Measurements from ENCODE around the gene ORAI3. TPM values are rescaled to one million over a fixed set of nuclear protein-coding genes. Genes with fewer than 3 reads are reported as not detected.

The ORAI3 gene
- total RNA-seq (2022; extraction: Qiagen RNA extraction): 10.1 to 17.2 TPM (median 14.7 TPM) in 5 replicates

DNA sequence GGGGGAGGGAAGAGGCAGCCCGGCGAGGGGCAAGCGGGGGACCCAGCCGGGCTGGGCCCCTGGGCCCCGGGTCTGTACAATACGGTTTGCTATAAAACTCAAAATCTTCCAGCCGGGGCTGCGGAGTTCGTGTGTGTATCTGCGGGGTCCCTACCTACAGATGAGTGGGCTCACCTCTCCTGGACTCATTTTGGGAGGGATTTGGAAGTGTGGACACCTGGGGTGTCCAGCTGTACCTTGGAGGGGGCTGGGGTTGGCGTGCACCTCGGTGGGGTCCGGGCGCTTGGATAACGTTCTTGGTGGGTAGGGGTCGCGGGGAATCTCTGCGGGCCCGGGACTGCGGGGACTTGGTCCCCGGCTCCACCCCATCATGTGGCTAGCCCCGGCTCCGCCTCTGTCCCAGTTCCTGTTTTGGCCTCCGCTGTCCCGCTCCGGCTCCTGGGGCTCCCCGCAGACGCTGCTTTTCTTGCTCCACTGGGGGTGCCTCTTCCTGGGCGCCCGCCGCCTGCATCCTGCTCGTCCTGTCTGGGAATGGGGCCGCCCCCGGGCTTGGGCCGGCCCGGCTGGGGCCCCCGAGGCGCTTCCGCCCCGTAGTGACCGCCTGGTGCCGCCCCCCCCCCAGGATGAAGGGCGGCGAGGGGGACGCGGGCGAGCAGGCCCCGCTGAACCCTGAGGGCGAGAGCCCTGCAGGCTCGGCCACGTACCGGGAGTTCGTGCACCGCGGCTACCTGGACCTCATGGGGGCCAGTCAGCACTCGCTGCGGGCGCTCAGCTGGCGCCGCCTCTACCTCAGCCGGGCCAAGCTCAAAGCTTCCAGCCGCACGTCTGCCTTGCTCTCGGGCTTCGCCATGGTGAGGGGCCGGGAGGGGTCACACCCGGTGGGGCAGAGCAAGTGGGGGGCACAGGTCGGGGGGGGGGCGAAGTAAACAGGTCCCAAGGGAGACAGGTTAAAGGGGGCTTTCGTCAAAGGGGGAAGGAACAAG lies at the start of gene ORAI3:
Gene ORAI3, plus strand, starts transcription at position 402 of the 983 bp plus-strand sequence. Its CDS starts 222 bp downstream, at position 624.

GRCh38 chr16:30923554-30924075 lies 25.3 kb upstream of the ORAI3 start, which contains the start of gene FBXL19:
FBXL19 (plus strand) TSS chr16:30923572; CDS start chr16:30925755, 2,183 bp downstream.

GRCh38 chr16:30957456-30958174 lies 8.7 kb downstream of the ORAI3 start, which contains the start of gene SETD1A:
SETD1A (plus strand) TSS chr16:30957754; CDS start chr16:30958732, 978 bp downstream.

DNA sequence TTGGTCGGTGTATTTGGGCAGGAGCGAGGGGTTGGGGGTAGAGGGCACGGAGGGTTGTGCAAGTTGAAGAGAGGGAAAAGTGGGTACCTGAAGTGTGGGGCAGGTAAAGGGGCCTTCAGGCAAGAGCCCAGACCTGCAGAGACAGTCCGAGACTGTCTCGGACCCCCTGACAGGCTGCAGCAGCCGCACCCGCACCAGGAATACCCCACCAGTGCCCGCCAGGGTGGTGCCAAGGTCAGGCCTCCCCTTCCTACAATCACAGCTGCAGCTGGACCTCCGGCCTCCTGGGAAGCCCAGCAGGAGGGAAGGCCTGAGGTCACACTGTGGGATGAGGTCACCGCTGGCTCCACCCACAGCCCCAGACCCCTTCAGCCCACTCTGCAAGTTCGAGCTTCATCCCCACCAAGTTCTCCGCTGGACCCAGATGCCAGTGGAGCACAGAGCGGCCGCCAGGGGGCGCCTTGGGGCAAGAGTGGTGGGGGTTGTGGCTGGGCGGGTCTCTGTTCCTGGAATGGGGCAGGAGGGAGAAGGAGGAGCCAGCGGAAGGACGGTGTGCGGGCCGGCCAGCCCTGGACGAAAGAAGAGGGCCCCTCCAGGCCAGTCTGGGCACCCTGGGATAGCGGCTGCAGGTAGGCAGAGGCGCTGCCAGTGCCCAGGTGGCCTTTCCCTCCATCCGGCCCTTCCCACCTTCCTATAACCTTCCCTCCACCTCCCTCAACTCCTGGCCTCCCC lies 36.0 kb downstream of the ORAI3 start, which contains the start of gene HSD3B7:
Gene HSD3B7, plus strand, starts transcription at position 539 of the 732 bp plus-strand sequence. CDS start 452 bp downstream, outside the sequence.

Other genes with a start within 250 kb of the ORAI3 start
- gene SRCAP, start 249.9 kb upstream of the ORAI3 start, total RNA-seq (2022; extraction: Qiagen RNA extraction): 11.0 to 30.6 TPM (median 25.8 TPM) in 5 replicates
- 17.9 to 26.3 TPM (median 23.3 TPM) in 5 replicates for gene PHKG2, start 200.6 kb upstream of the ORAI3 start, total RNA-seq (2022; extraction: Qiagen RNA extraction)
- gene CFAP119, start 187.0 kb upstream of the ORAI3 start, total RNA-seq (2022; extraction: Qiagen RNA extraction): 4.4 to 9.9 TPM (median 9.0 TPM) in 5 replicates
- gene RNF40, start 186.7 kb upstream of the ORAI3 start, total RNA-seq (2022; extraction: Qiagen RNA extraction): 74.1 to 90.1 TPM (median 87.1 TPM) in 5 replicates
- 15.1 to 17.9 TPM (median 16.2 TPM) in 5 replicates for gene ZNF629, start 161.9 kb upstream of the ORAI3 start, total RNA-seq (2022; extraction: Qiagen RNA extraction)
- 24.4 to 39.0 TPM (median 37.0 TPM) in 5 replicates for gene BCL7C, start 55.0 kb upstream of the ORAI3 start, total RNA-seq (2022; extraction: Qiagen RNA extraction)
- gene CTF1, start 52.5 kb upstream of the ORAI3 start, total RNA-seq (2022; extraction: Qiagen RNA extraction): 0.09 to 0.18 TPM (median 0.13 TPM) in 5 replicates
- 13.9 to 22.2 TPM (median 20.1 TPM) in 5 replicates for gene FBXL19, start 25.5 kb upstream of the ORAI3 start, total RNA-seq (2022; extraction: Qiagen RNA extraction)
- gene SETD1A, start 8.7 kb downstream of the ORAI3 start, total RNA-seq (2022; extraction: Qiagen RNA extraction): 16.0 to 22.1 TPM (median 21.3 TPM) in 5 replicates
- gene HSD3B7, start 36.1 kb downstream of the ORAI3 start, total RNA-seq (2022; extraction: Qiagen RNA extraction): 13.0 to 16.0 TPM (median 15.0 TPM) in 5 replicates
- gene STX1B, start 61.6 kb downstream of the ORAI3 start, total RNA-seq (2022; extraction: Qiagen RNA extraction): 1.5 to 1.9 TPM (median 1.7 TPM) in 5 replicates
- gene STX4, start 84.5 kb downstream of the ORAI3 start, total RNA-seq (2022; extraction: Qiagen RNA extraction): 60.0 to 76.0 TPM (median 70.3 TPM) in 5 replicates
- 11.6 to 22.1 TPM (median 15.2 TPM) in 5 replicates for gene ZNF668, start 125.2 kb downstream of the ORAI3 start, total RNA-seq (2022; extraction: Qiagen RNA extraction)
- 7.5 to 12.1 TPM (median 10.1 TPM) in 5 replicates for gene ZNF646, start 125.4 kb downstream of the ORAI3 start, total RNA-seq (2022; extraction: Qiagen RNA extraction)
- 1.1 to 3.1 TPM (median 1.4 TPM) in 5 replicates for gene PRSS53, start 139.9 kb downstream of the ORAI3 start, total RNA-seq (2022; extraction: Qiagen RNA extraction)
- gene VKORC1, start 145.7 kb downstream of the ORAI3 start, total RNA-seq (2022; extraction: Qiagen RNA extraction): 99.7 to 146 TPM (median 144 TPM) in 5 replicates
- 40.3 to 51.5 TPM (median 48.2 TPM) in 5 replicates for gene BCKDK, start 159.3 kb downstream of the ORAI3 start, total RNA-seq (2022; extraction: Qiagen RNA extraction)
- 35.4 to 40.3 TPM (median 39.2 TPM) in 5 replicates for gene KAT8, start 168.6 kb downstream of the ORAI3 start, total RNA-seq (2022; extraction: Qiagen RNA extraction)
- 0.41 to 0.76 TPM (median 0.57 TPM) in 5 replicates for gene PRSS8, start 186.7 kb downstream of the ORAI3 start, total RNA-seq (2022; extraction: Qiagen RNA extraction)
- 0.58 to 1.1 TPM (median 0.72 TPM) in 5 replicates for gene PRSS36, start 201.0 kb downstream of the ORAI3 start, total RNA-seq (2022; extraction: Qiagen RNA extraction)
- gene FUS, start 231.1 kb downstream of the ORAI3 start, total RNA-seq (2022; extraction: Qiagen RNA extraction): 507 to 553 TPM (median 516 TPM) in 5 replicates